OCI-LY3 (cell line): ENCODE data around the gene MRPL28.

Experiments
- EZH2phosphoT487 ChIP-seq: fragments of 200-600 bp; shearing (Covaris generic); IDR thresholded peaks from 2 replicates; pipeline ENCODE4 v1.6.1; 2018; ENCODE audit warnings: antibody characterized with exemption, mixed run types, low read depth
- TF ChIP-seq, protein P1 (sequence below): fragments of 200-600, 300-600 bp; sonication (generic); IDR thresholded peaks from 2 replicates; pipeline ENCODE4 v1.5.1; 2014; ENCODE audit warnings: antibody characterized with exemption, low read length, low read depth

DNA sequence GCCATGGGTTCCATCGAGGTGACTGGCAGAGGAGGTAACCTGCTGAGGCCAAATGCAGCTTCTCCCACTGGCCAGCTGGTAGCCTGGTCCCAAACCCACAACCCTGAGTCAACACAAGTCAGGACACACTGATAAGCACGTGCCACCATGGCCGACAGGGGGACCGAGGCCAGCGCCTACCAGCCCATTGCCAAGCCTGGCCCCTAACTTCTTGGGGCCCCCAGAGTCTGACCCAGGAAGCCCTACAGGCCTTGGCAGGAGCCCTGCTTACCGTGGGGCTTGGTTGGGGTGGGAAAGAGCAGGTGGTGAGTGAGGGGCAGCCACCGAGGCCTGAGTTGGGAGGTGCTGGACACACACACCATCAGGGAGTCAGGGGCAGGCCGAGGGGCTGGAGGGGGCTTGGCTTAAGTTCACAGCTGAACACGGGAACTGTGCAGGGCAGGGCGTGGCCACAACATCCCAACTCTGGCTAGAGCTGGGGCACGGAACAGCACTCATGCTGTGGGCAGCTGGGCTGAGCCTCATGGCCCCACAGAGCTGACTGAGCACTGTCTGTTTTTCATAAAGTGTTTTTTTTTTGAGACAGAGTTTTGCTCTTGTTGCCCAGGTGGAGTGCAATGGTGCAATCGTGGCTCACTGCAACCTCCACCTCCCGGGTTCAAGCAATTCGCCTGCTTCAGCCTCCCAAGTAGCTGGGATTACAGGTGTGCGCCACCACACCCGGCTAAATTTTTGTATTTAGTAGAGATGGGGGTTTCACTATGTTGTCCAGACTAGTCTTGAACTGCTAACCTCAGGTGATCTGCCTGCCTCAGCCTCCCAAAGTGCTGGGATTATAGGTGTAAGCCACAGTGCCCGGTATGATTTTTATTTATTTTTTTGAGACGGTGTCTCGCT, 5.5 kb downstream of the MRPL28 start:
- TF ChIP-seq, protein P1, sequence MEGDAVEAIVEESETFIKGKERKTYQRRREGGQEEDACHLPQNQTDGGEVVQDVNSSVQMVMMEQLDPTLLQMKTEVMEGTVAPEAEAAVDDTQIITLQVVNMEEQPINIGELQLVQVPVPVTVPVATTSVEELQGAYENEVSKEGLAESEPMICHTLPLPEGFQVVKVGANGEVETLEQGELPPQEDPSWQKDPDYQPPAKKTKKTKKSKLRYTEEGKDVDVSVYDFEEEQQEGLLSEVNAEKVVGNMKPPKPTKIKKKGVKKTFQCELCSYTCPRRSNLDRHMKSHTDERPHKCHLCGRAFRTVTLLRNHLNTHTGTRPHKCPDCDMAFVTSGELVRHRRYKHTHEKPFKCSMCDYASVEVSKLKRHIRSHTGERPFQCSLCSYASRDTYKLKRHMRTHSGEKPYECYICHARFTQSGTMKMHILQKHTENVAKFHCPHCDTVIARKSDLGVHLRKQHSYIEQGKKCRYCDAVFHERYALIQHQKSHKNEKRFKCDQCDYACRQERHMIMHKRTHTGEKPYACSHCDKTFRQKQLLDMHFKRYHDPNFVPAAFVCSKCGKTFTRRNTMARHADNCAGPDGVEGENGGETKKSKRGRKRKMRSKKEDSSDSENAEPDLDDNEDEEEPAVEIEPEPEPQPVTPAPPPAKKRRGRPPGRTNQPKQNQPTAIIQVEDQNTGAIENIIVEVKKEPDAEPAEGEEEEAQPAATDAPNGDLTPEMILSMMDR = no peak
- TF ChIP-seq EZH2phosphoT487 = no peak
